NCI-H1105 (cell line): Measurements from ENCODE around the gene JPT1.
"Not testable (repeated sequence)": the region's sequence is repeated elsewhere in the genome, so short reads cannot be mapped to it uniquely, and the experiment has no call there.

Experiments
- DNase-seq: peaks from one replicate; lab custom pipeline; 2025; lab: John Stamatoyannopoulos, UW

JPT1 gene, protein sequence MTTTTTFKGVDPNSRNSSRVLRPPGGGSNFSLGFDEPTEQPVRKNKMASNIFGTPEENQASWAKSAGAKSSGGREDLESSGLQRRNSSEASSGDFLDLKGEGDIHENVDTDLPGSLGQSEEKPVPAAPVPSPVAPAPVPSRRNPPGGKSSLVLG

DNA sequence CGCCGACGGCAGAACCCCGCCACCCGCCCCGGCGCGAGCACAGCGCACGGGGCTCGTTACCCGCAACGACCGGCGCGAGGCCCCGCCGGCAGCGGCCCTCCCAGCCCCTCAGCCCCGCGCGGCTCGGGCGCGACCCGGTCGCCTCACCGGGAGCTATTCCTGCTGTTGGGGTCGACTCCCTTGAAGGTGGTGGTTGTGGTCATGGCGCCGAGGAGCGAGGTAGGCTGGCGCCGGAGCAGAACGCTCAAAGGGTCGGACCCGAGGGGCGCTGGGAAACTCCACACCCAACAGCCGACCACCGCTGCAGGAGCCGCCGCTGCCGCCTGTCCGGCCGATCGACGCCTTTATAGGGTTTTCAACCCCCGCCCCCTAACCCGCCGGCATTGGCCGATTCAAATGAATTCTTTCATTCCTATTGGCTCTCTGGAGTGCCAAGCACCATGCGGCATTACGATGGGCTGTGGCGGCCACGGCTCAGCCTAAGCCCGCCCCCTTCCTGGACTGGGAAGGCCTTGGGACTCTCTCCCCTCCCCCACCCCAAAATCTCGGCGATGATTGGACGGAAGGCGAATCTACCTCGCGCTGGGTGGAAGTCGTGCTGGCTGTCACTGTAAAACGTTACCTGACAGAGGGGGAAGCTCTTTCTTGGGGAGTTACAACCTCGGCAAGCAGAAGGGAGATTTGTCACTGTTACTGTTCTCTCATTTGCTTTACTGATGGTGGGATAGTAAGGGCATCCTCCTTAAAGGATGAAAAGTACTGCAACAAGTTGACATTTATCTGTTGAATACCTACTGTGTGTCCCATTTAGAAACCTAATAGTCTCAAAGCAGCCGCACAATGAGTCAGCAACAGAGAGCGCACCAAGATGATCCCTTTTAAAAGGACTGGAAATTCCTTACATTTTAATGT, at the start of gene JPT1:
Gene JPT1 (minus strand): TSS at position 318 of the 912 bp plus-strand sequence. CDS start 115 bp downstream, at position 203.
- DNase-seq: peak; percentile 97

DNA sequence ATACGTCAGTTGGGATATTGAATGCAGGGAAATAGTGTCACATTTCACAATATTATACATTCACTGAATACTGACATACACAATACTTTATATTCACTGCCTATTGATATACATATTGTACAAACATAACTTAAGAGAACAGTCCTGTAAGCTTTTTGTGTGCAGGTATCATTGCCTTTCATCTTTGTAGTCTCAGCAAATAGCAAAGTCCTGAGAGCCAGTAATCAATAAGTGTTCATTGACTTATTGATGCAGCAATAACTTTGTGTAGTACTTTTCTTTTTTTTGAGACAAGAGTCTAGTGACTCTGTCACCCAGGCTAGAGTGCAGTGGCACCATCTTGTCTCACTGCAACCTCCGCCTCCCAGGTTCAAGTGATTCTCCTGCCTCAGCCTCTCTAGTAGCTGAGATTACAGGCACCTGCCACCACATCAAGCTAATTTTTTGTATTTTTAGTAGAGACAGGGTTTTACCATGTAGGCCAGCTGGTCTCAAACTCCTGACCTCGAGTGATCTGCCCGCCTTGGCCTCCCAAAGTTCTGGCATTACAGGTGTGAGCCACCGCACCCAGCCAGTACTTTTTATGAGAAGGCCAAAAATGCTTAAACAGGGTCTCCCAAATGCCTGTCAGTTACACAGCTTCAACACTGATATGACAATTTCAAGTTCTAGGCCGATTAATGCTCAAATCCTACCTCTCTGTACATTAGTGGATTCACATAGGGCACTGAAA, 45.7 kb upstream of the JPT1 start:
- no peak for DNase-seq

DNA sequence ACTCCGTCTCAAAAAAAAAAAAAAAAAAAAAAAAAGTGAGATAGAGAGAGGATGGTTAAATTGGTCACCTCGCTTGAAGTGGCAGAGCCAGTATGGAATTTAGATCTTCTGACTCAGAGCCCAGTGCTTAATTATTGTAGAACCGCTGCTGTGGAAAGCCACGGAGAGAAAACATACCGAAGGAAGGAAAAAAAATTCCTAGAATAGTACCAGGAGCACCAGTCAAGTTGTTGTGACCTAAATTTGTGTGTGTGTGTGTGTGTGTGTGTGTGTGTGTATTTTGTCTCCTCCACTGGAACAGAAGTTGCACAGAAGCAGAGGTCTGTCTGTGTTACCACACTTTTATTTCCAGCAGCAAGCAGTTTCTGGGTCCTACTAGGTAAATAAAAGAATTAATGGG, 40.6 kb upstream of the JPT1 start:
- DNase-seq: no peak

DNA sequence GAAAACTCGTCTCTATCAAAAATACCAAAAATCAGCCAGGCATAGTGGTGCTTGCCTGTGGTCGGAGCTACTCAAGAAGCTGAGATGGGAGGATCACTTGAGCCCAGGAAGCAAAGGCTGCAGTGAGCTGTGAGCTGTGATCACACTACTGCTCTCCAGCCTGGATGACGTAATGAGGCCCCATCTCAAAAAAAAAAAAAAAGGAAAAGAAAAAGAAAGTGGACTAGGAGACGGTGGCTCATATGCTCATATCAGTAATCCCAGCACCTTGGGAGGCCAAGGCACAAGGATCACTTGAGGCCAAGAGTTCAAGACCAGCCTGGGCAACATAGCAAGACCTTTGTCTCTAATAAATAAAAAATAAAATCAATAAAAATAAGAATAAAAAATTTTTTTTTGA, 37.3 kb upstream of the JPT1 start:
- DNase-seq: no peak

DNA sequence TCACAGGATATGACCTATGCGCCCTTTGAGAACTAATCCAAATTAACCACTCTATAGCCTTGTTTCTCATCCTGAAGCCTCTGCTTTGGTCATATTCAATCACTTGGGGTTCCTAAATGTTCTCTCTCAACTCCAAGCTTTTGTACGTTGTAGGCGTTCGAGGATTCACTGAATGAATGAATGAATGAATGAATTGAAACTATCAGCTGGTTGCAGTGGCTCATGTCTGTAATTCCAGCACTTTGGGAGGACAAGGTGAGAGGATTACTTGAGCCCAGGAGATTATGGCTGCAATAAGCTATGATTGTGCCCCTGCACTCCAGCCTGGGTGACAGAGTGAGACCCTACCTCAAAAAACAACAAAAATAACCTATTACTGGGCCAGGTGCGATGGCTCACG, 34.3 kb upstream of the JPT1 start:
- DNase-seq: no peak

DNA sequence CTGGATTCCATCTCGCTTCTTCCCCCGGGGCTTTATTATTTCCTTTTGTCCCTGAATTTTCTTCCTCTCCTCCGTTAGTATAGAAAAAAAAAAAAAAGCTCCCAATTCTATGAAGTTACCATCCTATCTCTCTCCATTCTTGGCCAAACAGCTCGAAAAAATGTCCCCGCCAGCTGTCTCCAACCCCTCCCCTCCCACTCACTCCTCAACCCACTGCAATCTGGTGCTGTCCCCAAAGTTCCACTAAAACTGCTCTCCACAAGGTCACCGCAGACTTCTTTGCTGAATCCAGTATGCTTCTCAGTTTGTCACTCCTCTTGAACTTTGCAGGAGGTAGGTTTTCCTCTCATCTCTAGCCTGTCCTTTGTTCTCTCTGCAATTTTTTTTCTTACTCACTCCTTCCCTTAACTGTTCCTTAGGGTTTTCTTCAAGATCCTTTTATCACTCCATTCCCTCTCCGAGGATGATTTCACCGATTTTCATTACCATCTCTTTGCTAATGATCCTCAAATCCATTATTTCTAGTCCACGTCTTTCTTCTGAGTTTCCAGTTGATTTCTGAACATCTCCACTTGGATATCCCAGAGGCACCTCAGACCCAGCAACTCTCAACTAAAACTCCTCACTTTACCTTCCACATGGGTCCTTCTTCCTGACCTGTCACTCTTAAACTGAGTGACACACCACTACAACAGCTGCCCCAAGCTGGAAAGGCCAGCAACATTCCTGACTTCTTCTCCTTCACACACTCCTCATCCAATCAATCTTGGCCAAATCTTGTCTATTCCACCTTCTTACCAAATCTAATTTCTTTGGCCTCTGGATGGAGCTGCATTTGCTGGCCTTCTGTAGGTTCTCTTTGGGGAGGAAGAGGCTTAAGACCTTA, 29.9 kb upstream of the JPT1 start:
- no peak for DNase-seq

DNA sequence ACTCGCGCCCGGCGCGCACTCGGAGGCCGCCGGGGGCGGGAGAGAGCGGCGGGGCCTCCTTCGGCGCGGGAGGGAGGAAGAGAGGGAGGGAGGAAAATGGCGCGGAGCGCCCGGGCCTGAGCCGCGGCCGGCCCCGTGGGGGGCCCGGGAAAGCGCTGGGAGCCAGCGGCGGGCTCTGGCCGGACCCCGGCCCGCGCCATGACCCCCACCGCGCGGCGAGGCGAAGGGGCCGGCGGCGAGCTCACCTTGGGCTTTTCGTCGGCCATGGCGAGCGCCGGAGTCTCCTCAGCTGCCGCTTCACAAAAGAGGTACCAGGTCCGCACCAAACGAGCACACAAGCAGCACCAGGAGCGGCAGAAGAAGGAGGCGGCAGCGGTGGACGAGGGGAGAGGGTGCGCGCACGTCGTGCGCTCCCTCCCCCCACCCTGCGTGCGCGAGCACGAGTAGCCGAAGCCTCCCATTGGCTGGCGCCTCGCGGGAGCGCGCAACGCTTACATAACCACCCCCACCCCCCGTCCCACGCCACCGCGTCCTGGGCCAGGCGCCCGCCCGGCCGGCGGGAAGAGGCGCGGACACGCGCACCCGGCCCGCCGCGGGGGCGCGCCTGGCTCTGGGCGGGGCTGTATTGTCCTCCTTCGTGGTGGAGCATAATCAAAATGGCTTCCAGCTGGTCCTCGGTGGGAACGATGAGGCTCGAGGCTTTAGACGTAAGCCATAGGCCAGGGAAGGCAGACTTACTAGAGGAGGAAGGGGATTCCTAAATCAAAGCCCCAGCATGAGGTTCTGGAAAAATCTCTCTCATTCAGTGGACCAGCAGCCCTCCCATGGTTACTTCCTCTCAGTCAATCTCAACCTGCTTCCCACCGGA, 28.5 kb upstream of the JPT1 start, which contains the start of gene SUMO2:
Gene SUMO2 (minus strand): TSS at position 391 of the 868 bp plus-strand sequence. CDS start 125 bp downstream, at position 266.
- DNase-seq: peak; percentile 89

DNA sequence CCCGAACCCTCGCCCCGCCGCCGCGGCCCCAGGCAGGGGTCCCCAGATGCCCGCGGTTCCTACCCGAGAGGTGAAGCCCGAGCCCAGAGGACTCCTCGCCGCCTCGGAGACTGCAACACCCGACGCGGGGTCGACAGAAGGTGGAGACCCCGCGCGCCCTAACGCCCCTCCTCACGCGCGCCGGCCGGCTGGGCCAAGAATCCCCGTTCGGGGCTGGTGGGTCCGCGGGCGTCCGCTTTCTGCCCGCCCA, 27.9 kb upstream of the JPT1 start:
- no peak for DNase-seq

DNA sequence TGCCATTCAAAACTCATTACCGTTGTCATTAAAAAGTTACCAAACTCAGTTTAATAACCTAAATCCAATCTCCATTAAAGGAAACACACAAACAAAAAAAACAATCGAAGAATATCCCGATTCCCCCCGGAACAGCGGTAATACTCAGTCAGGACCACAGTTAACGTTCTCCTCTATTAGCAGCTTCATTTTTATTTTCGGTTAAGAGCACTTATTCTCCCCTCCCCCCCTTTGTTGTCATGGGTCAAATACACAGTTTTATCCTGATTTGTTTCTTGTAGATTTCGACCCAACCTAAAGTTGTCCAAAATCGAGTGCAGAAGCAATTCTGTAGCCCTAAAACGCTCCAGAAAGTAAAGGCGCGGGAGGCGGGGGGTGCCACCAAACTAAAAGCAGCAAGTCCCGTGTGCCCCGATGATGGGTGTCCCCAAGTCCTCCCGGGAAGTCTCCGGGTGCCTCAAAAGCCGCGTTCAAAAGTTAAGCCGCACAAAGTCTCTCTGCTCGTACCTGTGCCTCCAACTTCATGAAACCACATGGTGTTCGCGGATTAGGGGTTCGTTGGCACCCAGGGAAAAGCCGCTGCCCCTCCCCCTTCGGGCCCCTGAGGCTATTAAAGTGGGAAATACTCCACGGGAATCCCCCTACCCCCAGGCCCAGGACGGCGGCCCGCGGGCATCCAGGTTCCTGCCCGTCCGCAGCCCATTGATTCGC, 27.5 kb upstream of the JPT1 start:
- DNase-seq: no peak

DNA sequence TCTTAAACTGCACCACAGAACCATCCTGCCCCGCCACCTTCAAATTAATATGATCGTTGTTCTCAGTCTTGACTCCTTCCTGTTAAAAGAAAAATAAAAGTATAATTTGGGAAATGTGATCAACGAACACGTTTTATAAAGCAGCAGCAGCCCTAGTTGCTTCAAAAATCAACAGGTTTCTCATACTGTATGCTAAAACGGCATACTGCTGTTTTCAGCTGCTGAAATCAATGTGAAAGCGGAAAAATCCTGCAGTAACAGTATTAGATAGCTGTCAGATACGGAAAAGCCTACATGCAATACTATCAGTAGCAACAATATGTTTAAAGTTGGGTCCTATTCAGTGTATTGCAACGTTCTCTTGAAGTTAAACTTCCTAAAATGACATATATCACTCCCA, 26.8 kb upstream of the JPT1 start:
- no peak for DNase-seq

DNA sequence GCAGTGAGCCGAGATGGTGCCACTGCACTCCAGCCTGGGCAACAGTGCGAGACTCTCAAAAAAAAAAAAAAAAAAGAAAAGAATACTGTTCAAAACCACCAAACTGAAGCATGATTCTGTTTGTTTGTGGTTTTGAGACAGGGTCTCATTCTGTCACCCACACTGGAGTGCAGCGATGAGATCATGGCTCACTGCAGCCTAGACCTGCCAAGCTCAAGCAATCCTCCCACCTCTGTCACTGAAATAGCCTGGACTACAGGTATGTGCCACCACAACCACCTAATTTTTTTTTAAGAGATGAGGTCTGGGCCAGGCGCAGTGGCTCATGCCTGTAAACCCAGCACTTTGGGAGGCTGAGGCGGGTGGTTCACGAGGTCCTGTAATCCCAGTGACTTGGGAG, 24.1 kb upstream of the JPT1 start:
- DNase-seq: no peak

DNA sequence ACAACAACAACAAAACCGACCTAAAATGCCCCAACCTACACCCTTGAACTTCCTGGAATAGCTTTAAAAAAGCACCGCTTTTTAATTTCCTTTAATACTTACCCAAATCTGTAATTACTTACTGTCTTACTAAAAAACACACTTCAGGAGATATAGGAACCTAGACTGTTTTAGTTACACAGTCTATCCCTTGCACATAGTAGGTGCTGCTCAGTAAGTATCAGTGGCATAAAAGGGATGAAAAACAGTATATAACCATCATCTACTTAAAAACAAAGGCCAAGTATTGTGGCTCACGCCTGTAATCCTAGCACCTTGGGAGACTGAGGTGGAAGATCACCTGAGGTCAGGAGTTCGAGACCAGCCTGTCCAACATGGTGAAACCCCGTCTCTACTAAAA, 22.3 kb upstream of the JPT1 start:
- DNase-seq: no peak

DNA sequence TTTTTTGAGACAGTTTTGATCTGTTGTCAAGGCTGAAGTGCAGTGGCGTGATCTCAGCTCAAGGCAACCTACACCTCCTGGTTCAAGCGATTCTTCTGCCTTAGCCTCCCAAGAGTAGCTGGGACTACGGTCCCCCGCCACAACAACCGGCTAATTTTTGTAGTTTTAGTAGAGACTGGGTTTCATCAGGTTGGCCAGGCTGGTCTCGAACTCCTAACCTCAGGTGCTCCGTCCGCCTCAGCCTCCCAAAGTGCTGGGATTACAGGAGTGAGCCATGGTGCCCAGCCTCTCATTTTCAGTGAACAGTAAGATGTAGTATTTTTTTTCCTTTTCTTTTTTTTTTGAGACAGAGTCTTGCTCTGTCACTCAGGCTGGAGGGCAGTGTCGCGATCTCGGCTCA, 20.7 kb upstream of the JPT1 start:
- DNase-seq: no peak

DNA sequence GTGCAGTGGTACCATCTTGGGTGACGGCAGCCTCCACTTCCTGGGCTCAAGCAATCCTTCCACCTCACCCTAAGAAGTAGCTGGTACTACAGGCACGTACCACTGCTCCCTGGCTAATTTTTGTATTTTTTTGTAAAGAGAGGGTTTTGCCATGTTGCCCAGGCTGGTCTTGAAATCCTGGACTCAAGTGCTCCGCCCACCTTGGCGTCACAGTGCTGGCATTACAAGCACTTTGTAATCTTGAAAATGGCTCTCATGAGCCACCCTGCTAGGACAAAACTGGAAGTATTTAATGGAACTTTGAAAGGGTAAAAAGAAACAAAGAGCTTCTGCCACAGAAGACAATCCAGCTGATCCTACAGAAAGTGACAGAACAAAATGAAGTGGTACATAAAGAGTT, 19.2 kb upstream of the JPT1 start:
- no peak for DNase-seq

DNA sequence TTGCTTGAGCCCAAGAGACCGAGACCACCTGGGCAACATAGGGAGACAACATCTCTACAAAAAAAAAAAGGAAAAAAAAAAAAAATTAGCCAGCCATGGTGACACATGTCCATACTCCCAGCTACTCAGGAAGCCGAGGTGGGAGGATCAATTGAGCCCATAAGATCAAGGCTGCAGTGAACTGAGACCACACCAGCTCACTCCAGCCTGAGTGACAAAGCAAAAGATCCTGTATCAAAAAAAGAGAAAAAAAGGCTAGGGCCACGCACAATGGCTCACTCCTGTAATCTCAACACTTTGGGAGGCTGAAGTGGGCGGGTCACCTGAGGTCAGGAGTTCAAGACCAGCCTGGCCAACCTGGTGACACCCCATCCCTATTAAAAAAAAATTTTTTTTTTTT, 14.7 kb upstream of the JPT1 start:
- DNase-seq: no peak

DNA sequence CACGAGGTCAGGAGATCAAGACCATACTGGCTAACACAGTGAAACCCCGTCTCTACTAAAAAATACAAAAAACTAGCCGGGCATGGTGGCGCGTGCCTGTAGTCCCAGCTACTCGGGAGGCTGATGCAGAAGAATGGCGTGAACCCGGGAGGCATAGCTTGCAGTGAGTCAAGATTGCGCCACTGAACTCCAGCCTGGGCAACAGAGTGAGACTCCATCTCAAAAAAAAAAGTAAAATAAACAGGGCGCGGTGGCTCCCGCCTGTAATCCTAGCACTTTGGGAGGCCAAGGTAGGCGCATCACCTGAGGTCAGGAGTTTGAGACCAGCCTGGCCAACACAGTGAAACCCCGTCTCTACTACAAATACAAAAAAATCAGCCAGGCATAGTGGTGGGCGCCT, 10.3 kb upstream of the JPT1 start:
- not testable (repeated sequence) for DNase-seq

DNA sequence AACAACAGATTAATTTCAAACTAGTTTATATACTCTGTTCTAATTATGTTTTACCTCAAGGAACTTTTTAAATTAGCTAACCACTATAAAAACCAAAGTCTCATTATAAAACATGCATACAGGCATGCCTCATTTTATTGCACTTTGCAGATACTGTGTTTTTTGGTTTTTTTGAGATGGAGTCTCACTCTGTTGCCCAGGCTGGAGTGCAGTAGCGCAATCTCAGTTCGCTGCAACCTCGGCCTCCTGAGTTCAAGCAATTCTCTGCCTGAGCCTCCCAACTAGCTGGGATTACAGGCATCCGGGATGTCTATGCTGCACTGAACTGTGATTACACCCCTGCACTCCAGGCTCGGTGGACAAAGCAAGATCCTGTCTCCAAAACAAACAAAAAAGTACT, 8.8 kb upstream of the JPT1 start:
- no peak for DNase-seq

DNA sequence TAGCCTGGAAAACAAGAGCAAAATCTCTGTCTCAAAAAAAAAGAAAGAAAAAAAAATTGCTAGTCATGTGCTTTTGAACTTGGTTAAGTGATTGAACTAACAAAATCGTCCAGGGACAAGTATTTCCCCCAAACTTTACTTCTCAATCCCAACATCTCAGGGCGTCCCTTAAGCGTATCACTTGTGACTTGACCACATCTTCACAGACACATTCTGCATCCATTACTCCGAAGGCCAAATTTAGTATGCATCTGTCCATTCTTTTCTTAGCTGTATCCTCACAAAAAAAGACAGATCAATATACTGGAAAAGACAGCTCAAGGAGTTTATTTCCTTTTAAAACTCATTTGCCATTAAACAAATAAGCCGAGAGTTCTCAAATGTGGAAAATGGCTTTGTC, 5.9 kb upstream of the JPT1 start:
- DNase-seq: no peak

DNA sequence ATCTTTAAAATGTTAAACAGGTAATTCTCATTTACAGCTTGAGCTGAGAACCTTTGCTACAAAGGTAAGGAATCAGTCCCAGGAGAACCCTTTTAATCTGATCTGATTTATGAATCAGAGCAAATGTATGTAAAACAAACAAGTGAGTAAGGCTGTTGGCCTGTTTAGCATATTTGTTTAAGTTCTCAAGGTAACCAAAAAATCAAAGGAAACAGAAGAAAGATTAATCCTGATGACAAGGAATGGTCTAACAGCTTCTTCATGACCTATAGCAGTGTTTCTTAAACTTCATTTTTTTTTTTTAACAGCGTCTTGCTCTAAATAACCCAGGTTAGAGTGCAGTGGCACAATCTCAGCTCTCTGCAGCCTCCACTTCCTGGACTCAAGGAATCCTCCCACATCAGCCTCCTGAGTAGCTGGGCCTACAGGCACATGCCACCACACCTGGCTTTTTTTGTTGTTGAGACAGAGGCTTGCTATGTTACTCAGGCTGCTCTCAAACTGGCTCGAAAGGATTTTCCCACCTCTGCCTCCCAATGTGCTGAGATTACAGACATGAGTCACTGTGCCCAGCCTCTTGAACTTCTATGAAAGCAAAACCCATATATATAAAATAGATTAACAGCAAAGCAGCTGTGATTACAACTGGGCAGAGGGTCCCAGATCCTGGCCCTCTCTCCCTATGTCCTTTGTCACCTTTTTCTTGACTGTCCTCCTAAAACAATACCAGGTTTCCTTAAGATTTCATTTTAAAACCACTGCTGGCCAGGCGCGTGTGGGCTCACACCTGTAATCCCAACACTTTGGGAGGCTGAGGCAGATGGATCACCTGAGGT, 5.1 kb upstream of the JPT1 start:
- no peak for DNase-seq

DNA sequence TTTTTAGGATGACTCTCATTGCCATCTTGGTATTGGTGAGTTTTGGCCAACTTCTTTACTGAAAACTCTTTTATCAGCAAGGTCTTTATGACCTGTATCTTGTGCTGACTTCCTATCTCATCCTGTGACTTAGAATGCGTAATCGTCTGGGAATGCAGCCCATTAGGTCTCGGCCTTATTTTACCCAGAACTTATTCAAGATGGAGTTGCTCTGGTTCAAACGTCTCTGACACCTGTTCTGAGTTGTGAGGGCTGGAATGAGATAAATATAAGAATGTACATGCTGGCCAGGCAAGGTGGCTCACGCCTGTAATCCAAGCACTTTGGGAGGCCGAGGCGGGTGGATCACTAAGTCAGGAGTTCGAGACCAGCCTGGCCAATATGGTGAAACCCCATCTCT, 4.2 kb upstream of the JPT1 start:
- not testable (repeated sequence) for DNase-seq
